ENCODE measurements around the gene PRSS12.
"Not testable (repeated sequence)": the region's sequence is repeated elsewhere in the genome, so short reads cannot be mapped to it uniquely, and the experiment has no call there.

Gene PRSS12

GRCh38 chr4:118280501-118281218, 72.1 kb downstream of the PRSS12 start:
- DNase-seq (ENCODE audit: low spot score in 2 of 2), result no peak
- Mint-ChIP-seq H3K4me3 (peak overlapping the region; percentile 78), H3K9me3 (no peaks in the 10 kb centered on the region), H3K4me1 (peaks cover 40% of the 10 kb centered on the region), H3K27ac (peak overlapping the region; percentile 94), H3K36me3 (peaks cover 58% of the 10 kb centered on the region)
- no peak for ATAC-seq

GRCh38 chr4:118279920-118280432, 72.8 kb downstream of the PRSS12 start:
- Mint-ChIP-seq H3K4me3 (peak overlapping the region; percentile 78), H3K4me1 (peaks cover 40% of the 10 kb centered on the region), H3K9me3 (no peaks in the 10 kb centered on the region), H3K27ac (peak overlapping the region; percentile 94), H3K36me3 (peaks cover 58% of the 10 kb centered on the region)
- DNase-seq (ENCODE audit: low spot score in 2 of 2), result no peak
- no peak for ATAC-seq

- H3K36me3 Mint-ChIP-seq, result peaks cover 58% of the 10 kb centered on the region
Measured at GRCh38 chr4:118279328-118279727, 73.5 kb downstream of the PRSS12 start.

GRCh38 chr4:118278473-118279274, 74.1 kb downstream of the PRSS12 start:
- no peaks in the 10 kb centered on the region for H3K9me3 Mint-ChIP-seq
- H3K4me1 Mint-ChIP-seq, result peaks cover 39% of the 10 kb centered on the region
- peak; percentile 86 to 95 for DNase-seq (ENCODE audit: low spot score in 2 of 2)
- peaks cover 57% of the 10 kb centered on the region for H3K36me3 Mint-ChIP-seq
- peak; percentile 96 for ATAC-seq
- H3K27ac Mint-ChIP-seq, result peak overlapping the region; percentile 94
- H3K4me3 Mint-ChIP-seq, result peak overlapping the region; percentile 78

More at GRCh38 chr4:118279328-118279727, 73.5 kb downstream of the PRSS12 start:
- Mint-ChIP-seq H3K27ac (peak overlapping the region; percentile 94), H3K4me1 (peaks cover 40% of the 10 kb centered on the region), H3K9me3 (no peaks in the 10 kb centered on the region), H3K4me3 (peak overlapping the region; percentile 78)
- ATAC-seq, result no peak
- no peak for DNase-seq (ENCODE audit: low spot score in 2 of 2)

GRCh38 chr4:118277243-118277642, 75.6 kb downstream of the PRSS12 start:
- DNase-seq (ENCODE audit: low spot score in 2 of 2) (no peak), ATAC-seq (no peak)
- Mint-ChIP-seq H3K9me3 (no peaks in the 10 kb centered on the region), H3K36me3 (peaks cover 42% of the 10 kb centered on the region), H3K4me1 (peaks cover 28% of the 10 kb centered on the region), H3K4me3 (peak overlapping the region; percentile 78), H3K27ac (peak overlapping the region; percentile 94)

GRCh38 chr4:118276580-118276979, 76.2 kb downstream of the PRSS12 start:
- H3K4me1 Mint-ChIP-seq, result peaks cover 24% of the 10 kb centered on the region
- DNase-seq (ENCODE audit: low spot score in 2 of 2) (no peak), ATAC-seq (no peak)
- no peak overlapping the region for H3K27ac Mint-ChIP-seq
- H3K36me3 Mint-ChIP-seq, result peaks cover 36% of the 10 kb centered on the region
- no peak overlapping the region for H3K4me3 Mint-ChIP-seq
- H3K9me3 Mint-ChIP-seq, result no peaks in the 10 kb centered on the region

DNA sequence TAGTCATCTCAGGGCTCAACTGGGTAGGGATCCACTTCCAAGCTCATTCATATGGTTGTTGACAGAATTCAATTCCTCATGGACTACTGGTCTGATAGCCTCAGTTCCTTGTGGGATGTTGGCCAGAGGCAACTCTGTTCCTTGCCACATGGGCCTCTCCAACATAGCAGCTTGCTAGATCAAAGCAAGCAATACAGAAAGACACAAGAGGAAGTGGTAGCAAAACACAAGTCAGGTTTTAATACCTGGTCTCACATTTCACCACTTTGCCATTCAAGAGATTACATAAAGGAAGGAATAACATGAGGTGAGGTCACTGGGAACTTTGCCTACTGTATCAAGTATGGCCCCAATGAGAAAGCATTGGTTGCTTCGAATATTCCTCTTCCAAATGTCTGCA, 79.2 kb downstream of the PRSS12 start:
- DNase-seq (ENCODE audit: low spot score in 2 of 2), result no peak
- Mint-ChIP-seq H3K36me3 (peaks cover 6% of the 10 kb centered on the region), H3K4me3 (no peak overlapping the region), H3K27ac (no peak overlapping the region), H3K4me1 (peaks cover 12% of the 10 kb centered on the region), H3K9me3 (no peaks in the 10 kb centered on the region)
- no peak for ATAC-seq

DNA sequence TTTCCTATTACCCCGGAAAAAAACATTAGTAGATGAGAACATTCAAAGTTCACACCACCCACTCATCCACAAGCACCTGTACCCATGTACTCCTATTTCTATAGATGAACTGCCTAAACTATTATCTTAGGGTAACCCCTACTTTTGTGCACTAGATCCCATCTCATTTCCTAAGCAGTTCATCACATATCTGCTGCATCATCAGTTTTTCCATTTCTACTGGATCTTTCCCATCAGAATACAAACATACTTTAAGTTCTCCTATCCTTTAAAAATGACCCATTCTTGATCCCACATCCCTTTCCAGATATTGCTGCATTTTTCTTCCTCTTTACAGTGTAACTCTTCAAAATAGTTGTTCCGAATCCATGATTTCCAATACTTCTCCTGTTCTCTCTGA, 81.0 kb downstream of the PRSS12 start:
- no peak for ATAC-seq
- no peak overlapping the region for H3K27ac Mint-ChIP-seq
- no peaks in the 10 kb centered on the region for H3K36me3 Mint-ChIP-seq
- no peak for DNase-seq (ENCODE audit: low spot score in 2 of 2)
- H3K4me1 Mint-ChIP-seq, result no peaks in the 10 kb centered on the region
- no peak overlapping the region for H3K4me3 Mint-ChIP-seq
- no peaks in the 10 kb centered on the region for H3K9me3 Mint-ChIP-seq

- ATAC-seq (no peak), DNase-seq (ENCODE audit: low spot score in 2 of 2) (no peak)
- H3K9me3 Mint-ChIP-seq, result no peaks in the 10 kb centered on the region
- H3K4me1 Mint-ChIP-seq, result no peaks in the 10 kb centered on the region
- H3K4me3 Mint-ChIP-seq, result no peak overlapping the region
- no peaks in the 10 kb centered on the region for H3K36me3 Mint-ChIP-seq
- H3K27ac Mint-ChIP-seq, result no peak overlapping the region
Measured at GRCh38 chr4:118270492-118270891, 82.3 kb downstream of the PRSS12 start.

GRCh38 chr4:118268780-118269179, 84.0 kb downstream of the PRSS12 start:
- ATAC-seq, result no peak

GRCh38 chr4:118266145-118266496, 86.7 kb downstream of the PRSS12 start:
- not testable (repeated sequence) for H3K36me3 Mint-ChIP-seq; DNase-seq (ENCODE audit: low spot score in 2 of 2); H3K9me3 Mint-ChIP-seq; H3K4me1 Mint-ChIP-seq; H3K27ac Mint-ChIP-seq; ATAC-seq
- peak overlapping the region; percentile 45 for H3K4me3 Mint-ChIP-seq

More at GRCh38 chr4:118268780-118269179, 84.0 kb downstream of the PRSS12 start:
- H3K4me3 Mint-ChIP-seq, result no peak overlapping the region
- no peaks in the 10 kb centered on the region for H3K36me3 Mint-ChIP-seq
- no peak overlapping the region for H3K27ac Mint-ChIP-seq
- no peaks in the 10 kb centered on the region for H3K9me3 Mint-ChIP-seq
- no peaks in the 10 kb centered on the region for H3K4me1 Mint-ChIP-seq
- no peak for DNase-seq (ENCODE audit: low spot score in 2 of 2)

DNA sequence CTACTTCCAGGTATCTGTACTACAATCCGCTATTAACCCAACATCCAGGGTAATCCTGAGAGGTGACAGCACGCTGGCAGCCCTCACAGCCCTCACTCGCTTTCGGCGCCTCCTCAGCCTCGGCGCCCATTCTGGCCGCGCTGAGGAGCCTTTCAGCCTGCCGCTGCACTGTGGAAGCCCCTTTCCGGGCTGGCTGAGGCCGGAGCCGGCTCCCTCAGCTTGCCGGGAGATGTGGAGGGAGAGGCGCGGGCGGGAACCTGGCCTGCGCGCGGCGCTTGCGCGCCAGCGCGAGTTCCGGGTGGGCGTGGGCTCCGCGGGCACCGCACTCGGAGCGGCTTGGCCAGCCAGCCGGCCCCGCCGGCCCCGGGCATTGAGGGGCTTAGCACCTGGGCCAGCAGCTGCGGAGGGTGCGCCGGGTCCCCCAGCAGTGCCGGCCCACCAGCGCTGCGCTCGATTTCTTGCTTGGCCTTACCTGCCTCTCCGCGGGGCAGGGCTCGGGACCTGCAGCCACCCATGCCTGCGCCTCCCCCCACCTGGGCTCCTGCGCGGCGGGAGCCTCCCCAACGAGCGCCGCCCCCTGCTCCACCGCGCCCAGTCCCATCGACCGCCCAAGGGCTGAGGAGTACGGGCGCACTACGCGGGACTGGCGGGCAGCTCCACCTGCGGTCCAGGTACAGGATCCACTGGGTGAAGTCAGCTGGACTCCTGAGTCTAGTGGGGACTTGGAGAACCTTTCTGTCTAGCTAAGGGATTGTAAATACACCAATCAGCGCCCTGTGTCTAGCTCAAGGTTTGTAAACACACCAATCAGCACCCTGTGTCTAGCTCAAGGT, 87.3 kb downstream of the PRSS12 start:
- no peak overlapping the region for H3K27ac Mint-ChIP-seq
- H3K9me3 Mint-ChIP-seq, result no peaks in the 10 kb centered on the region
- H3K36me3 Mint-ChIP-seq, result no peaks in the 10 kb centered on the region
- H3K4me3 Mint-ChIP-seq, result peak overlapping the region; percentile 45
- DNase-seq (ENCODE audit: low spot score in 2 of 2) (no peak), ATAC-seq (peak; percentile 57)
- H3K4me1 Mint-ChIP-seq, result no peaks in the 10 kb centered on the region

- no peak overlapping the region for H3K4me3 Mint-ChIP-seq
Measured at GRCh38 chr4:118264096-118264495, 88.7 kb downstream of the PRSS12 start.

GRCh38 chr4:118260309-118260708, 92.5 kb downstream of the PRSS12 start:
- Mint-ChIP-seq H3K4me3 (no peak overlapping the region), H3K36me3 (no peaks in the 10 kb centered on the region), H3K9me3 (no peaks in the 10 kb centered on the region), H3K27ac (no peak overlapping the region), H3K4me1 (no peaks in the 10 kb centered on the region)
- no peak for DNase-seq (ENCODE audit: low spot score in 2 of 2)
- no peak for ATAC-seq

More at GRCh38 chr4:118264096-118264495, 88.7 kb downstream of the PRSS12 start:
- Mint-ChIP-seq H3K9me3 (no peaks in the 10 kb centered on the region), H3K27ac (no peak overlapping the region), H3K4me1 (no peaks in the 10 kb centered on the region), H3K36me3 (no peaks in the 10 kb centered on the region)
- DNase-seq (ENCODE audit: low spot score in 2 of 2) (no peak), ATAC-seq (no peak)

DNA sequence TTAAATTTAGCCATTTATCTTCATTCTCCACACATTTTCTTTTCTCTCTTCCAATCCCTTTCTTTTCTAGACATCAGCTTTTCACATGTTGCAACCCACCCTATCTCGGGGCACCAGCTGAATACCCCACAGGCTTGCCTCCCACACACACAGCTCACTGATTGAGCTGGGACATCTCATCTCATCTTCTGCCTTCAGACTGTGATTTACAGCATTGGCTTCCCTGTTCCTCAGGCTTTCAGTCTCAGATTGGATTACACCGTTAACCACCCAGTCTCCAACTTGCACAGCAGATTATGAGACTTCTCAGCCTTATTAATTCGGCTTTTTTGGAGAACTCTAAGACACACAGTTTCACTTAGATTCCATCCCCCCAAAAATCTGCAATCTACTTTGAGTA, 93.7 kb downstream of the PRSS12 start:
- Mint-ChIP-seq H3K9me3 (no peaks in the 10 kb centered on the region), H3K27ac (no peak overlapping the region), H3K4me3 (no peak overlapping the region), H3K36me3 (no peaks in the 10 kb centered on the region), H3K4me1 (no peaks in the 10 kb centered on the region)
- no peak for ATAC-seq
- no peak for DNase-seq (ENCODE audit: low spot score in 2 of 2)

Measured in stimulated activated effector memory CD8-positive, alpha-beta T cell treated with anti-CD3 and anti-CD28 coated beads, Interleukin-12 subunit alpha, Interleukin-12 subunit beta, amount 100 ng/mL, for 72 hours (primary cell).